Cerebellar cortex (tissue), 1 donor: ENCODE results near the gene GRB2.
"Not testable (repeated sequence)": the region's sequence is repeated elsewhere in the genome, so short reads cannot be mapped to it uniquely, and the experiment has no call there.

Source experiments
- DNase-seq: peaks from one replicate; pipeline ENCODE4 v3.0.0-alpha.2; 2015; ENCODE audit warnings: low spot score

Gene GRB2

GRCh38 chr17:75318615-75319222, 86.8 kb downstream of the GRB2 start:
- no peak for DNase-seq

GRCh38 chr17:75318211-75318610, 87.3 kb downstream of the GRB2 start:
- DNase-seq, result no peak

GRCh38 chr17:75317671-75318070, 87.8 kb downstream of the GRB2 start:
- no peak for DNase-seq

- no peak for DNase-seq
Measured at GRCh38 chr17:75316253-75316652, 89.2 kb downstream of the GRB2 start.

- DNase-seq, result no peak
Measured at GRCh38 chr17:75315541-75316243, 89.8 kb downstream of the GRB2 start.

GRCh38 chr17:75313941-75314551, 91.4 kb downstream of the GRB2 start:
- DNase-seq, result no peak

- no peak for DNase-seq
Measured at GRCh38 chr17:75308732-75309629, 96.5 kb downstream of the GRB2 start.

GRCh38 chr17:75307957-75308731, 97.3 kb downstream of the GRB2 start:
- DNase-seq, result no peak

- DNase-seq, result no peak
Measured at GRCh38 chr17:75301502-75302206, 103.8 kb downstream of the GRB2 start.

- DNase-seq, result no peak
Measured at GRCh38 chr17:75301049-75301448, 104.4 kb downstream of the GRB2 start.

- no peak for DNase-seq
Measured at GRCh38 chr17:75300280-75300679, 105.2 kb downstream of the GRB2 start.

GRCh38 chr17:75295201-75296158, 110.0 kb downstream of the GRB2 start:
- no peak for DNase-seq

- not testable (repeated sequence) for DNase-seq
Measured at GRCh38 chr17:75292810-75293448, 112.5 kb downstream of the GRB2 start.

GRCh38 chr17:75289832-75290337, 115.6 kb downstream of the GRB2 start:
- DNase-seq, result peak; percentile 22

GRCh38 chr17:75289115-75289831, 116.2 kb downstream of the GRB2 start, which contains the start of gene SLC25A19:
SLC25A19 (minus strand) TSS chr17:75289433; CDS start chr17:75286764, 2,669 bp downstream.
- DNase-seq, result peak; percentile 99

GRCh38 chr17:75288770-75289114, 116.7 kb downstream of the GRB2 start:
- no peak for DNase-seq

- DNase-seq, result no peak
Measured at GRCh38 chr17:75288359-75288758, 117.1 kb downstream of the GRB2 start.

GRCh38 chr17:75287221-75287620, 118.3 kb downstream of the GRB2 start:
- DNase-seq, result no peak
